Limb (tissue), 2 donors: ENCODE results near the gene NTPCR.
"Not testable (repeated sequence)": the region's sequence is repeated elsewhere in the genome, so short reads cannot be mapped to it uniquely, and the experiment has no call there.

ENCODE experiments used
- DNase-seq, 2 donors: peaks; one replicate each; pipeline ENCODE4 v3.0.0-alpha.2; 2016; ENCODE audit errors: extremely low spot score in 2 of 2

NTPCR gene, protein sequence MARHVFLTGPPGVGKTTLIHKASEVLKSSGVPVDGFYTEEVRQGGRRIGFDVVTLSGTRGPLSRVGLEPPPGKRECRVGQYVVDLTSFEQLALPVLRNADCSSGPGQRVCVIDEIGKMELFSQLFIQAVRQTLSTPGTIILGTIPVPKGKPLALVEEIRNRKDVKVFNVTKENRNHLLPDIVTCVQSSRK

DNA sequence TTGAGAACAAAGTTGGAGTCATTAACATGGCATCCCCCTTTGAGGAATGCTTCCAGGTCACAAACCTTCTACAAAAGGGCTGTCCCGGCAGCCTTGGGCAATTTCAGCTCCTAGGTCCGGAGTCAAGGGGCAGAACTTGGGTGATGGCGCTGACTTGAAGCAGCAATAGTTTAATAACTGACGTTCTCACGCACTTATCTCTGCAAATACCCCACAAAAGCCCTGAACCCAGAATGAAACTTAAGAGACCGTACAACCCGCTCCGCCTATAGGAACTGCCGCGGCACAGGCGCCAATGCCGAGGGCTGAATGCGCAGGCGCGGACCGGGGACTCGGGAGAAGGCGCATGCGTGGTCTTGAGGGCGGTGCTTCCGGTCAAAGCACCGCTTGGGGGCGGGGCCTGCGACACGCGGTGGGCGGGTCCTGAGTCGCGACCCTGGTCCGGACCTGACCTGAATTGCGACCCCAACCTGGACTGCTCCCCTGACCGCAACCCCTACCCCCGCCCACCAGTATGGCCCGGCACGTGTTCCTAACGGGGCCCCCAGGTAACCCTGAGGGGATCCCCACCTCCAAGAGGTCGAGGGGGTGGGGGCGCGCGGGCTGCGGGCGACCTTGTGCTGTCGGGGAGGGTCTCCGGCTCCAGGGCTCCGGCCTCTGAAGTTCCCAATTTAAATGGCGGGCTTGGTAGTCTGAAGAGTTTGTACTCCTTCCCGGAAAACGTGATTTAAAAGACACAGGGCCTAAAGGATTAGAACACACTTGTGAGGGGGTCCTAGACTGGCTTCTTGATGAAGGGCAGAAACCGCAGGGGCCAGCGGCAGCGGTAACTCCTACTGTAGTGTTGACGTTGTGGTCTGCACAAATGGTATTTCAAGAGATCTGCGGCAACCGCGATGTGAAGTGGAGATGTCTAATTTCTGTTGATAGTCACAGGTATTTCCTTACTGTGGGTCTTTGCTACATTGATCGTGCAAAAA lies at the start of gene NTPCR:
NTPCR (plus strand) TSS at position 415 of the 980 bp plus-strand sequence; CDS start at position 515, 100 bp downstream.
- peak; percentile 96 to 98 for DNase-seq

DNA sequence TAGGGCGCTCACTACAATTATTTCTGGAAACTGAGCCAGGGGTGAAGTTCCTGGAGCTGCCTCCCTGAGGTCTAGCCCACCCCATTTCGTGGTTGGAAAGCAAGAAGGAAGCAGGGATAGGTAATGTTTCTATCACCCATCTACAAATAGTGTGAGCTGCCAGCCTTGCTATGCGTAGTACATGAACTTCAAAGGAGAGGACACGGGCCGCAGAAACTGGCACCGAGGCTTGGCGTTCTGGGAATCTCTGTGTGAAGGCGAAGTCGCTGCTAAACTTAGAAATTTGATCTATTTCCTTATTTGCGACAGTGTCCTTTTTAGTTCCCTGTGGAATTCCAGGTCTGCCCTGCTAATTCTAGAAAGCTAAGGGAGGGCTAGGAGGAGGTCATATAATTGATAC lies 49.6 kb upstream of the NTPCR start:
- DNase-seq, result no peak

DNA sequence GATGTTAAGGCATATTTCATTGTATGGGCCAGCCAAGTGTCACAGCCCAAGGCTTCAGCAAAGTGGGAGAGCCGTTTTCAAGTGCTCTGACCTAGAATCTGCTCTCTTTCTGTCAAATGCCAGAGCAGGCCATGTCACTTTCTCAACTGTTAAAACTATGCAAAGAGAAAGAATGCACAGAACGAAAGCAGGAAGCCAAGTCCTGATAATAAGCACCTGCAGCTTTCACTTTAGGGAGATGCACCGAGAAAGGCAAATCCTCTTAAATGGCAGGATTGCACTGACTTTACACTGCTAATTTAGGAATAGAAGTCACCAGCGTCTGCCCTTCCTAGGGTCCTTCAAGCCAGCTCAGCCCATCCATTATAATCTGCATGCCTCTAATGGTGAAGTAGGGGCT lies 49.2 kb upstream of the NTPCR start:
- DNase-seq, result no peak

DNA sequence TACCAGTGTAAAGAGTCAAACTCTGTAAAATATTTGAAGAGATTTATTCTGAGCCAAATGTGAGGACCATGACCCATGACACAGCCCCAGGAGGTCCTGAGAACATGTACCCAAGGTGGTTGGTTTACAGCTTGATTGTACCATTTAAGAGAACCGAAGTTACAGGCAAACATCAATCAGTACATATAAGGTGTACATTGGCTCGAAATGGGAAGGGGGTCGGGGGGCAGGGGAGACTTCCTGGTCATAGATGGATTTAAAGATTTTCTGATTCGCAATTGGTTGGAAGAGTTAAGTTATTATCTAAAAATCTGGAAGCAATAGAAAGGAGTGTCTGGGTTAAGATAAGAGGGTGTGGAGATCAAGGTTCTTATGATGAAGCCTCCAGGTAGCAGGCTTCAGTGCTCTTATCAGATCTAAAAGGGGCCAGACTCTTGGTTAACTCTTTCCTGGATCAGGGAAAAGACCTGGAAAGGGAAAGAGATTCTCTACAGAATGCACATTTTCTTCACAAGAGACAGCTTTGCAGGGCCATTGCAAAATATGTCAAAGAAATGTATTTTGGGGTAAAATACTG lies 47.5 kb upstream of the NTPCR start:
- DNase-seq, result no peak

DNA sequence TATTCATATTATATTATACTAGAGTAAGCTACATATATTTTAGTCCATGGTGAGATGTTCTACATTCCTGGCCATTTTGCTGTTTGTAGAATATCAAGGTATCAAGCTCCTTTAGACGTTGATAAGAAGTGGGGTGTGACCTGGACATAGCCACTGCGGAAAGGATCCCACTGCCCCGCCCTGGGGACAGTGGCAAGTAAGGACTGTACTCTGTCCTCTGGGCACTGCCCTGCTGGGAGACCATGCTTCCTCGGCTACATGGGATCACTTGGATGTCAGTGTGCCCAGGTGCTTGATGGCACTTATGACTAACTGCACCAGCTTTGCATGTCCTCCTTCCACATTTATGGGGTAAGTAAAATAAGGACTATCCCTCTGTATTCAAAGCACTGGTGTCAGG lies 46.3 kb upstream of the NTPCR start:
- DNase-seq, result no peak

DNA sequence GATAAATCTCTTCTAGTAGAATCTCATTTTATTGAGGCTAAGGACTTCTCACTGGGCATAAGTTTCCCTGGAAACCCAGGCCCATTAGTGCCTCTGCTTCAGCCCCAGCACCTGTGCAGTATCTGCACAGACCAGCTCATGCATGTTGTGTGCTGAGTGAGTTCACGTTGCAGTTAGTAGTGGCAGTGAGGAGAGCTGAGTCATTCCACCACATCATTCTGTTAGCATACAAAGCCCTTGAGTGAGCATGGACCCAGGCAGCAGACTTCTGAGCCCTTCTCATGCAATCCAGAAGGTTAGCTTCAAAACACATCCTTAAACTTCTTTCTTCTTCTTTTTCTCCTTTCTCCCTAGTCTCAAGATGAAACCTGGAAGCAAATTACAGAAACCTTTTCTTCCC lies 45.8 kb upstream of the NTPCR start:
- no peak for DNase-seq

DNA sequence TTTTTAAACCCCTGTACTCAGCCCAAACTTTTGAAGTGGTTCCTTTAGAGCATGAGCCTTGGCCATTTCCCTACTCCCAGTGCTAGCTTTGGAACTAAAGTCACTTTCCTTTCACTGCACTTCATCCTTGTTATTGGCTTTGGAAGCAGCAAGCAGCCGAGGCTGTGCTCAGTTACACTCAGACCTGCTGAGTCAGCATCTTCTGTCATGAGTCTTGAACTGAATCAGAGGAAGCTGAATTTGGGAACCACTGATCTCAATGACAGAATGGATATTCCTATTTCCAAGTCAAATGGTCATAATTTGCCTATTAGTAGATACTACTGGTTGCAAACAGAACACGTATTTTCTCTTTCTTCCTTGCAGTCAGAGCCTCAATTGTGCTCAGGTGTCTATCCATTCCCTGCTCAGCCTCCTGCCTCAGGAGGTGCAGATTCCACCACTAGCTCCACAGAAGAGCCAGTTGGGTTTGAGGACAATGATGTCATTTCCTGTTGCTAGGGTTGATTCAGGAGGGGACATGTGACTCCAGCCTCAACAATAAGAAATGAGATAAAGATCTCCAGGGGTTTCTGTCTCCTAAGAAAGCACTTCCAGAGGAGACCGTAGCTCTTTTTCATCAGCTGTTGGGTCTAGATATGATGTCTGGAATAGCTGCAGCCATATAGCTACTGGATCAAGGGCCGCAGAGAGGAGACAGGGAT lies 44.9 kb upstream of the NTPCR start:
- DNase-seq, result no peak

DNA sequence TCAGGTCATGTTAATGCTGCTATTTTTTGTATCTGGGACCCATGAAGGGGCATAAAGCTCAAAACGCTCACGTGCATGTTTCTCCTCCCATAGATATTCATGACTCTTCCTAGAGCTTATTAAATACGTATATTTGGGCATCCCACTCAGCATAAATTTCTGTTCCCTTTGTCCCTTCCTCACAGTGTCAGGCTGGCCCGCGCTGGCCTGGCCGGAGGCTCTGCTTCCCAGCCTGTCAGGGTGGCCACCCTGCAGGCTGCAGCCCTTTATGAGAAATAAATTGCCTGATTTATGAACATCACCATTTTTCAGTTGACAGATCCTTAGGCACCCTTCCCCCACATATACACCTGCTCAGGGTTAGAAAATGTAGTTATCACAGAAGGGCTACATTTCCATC lies 44.0 kb upstream of the NTPCR start:
- no peak for DNase-seq

DNA sequence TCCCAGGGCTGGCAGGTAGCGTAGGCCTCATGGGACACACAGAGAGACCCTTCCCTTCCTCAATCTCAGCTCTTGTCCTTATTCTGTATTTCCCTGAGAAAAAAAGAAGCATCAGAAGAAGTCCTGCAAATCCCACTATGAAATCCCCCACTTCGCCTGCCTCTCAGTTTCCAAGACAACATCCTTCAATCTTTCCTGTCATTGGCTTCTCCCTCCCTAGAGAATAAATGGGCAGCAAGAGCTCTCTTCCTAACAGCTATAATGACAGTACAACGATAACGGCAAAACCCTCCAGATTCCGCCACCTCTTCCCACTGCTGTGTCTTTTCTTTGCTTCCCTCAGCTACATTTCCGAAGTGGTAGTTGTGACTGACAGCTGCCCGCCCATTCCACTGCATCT lies 41.6 kb upstream of the NTPCR start:
- DNase-seq, result no peak

DNA sequence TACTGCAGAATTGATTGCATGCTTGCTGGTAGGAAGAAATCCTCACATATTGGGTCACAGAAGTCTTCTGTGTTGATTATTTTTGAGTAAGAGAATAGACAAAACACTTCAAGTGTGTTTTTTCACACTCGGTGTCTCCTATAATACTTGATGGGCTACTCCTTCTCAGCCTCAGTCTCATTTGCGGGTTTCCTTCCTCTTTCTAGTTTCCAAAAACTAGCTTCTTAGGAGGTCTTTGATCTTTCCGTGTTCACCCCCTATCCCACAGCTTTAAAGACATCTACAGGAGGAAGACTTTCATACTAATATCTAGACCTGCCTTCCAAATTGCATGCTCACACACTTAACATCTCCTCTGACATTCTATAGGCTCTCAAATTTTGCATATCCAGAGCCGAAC lies 40.7 kb upstream of the NTPCR start:
- no peak for DNase-seq

DNA sequence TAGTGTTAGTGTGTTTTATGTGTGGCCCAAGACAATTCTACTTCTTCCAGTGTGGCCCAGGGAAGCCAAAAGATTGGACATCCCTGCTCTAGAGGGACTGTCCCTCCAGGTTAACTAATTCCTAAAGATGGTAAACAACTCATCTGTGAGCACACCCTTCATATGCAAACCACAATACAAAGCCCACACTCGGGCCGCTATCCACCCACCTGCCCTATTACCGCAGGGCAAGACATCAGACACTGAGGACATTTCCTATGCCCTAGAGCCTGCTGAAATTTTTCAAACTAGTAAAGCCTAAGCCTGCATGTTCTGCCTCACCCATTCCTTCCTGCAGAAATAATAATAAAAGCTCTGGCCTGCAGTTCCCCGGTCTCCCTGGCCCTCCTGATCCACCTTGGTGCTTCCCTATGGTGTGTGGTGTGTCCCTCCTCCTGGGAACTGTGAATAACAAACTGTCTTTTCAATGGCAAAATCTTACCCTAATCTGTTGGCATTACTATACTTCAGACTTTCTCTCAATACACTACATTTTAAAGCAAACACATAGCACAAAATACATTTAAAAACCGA lies 39.3 kb upstream of the NTPCR start:
- no peak for DNase-seq

DNA sequence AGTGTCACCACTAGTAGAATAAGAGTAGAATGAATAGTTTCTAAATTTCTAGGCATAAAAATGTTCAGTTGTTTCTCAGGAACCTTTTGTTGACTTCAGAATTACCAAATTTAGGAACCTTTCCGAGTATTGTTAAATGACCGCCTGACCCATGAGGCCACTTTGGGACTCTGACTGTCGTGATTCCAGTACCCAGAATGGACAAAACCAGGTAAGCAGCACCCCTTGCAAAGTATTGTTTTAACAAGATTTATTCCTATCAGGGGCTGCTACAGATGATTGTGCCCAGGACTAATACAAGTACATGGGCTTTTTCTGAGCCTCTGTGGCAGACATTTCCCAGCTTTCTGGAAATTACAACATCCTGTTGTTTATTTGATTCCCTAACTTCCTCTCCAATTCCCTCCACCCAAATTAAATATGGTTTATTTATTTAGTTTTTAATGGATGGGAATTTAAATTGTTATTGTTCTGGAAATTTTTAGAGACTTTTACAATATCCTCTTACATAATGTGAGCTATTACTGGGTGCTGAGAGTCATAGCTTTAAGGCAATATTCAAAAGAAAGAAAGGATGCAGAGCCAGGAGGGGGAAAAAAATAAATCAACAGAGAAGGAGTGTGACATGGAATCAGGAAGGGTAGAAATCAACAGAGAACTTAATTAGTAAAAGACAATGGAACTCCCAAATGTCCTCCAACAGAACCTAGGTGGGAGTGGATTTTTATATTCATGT lies 37.4 kb upstream of the NTPCR start:
- DNase-seq, result no peak

DNA sequence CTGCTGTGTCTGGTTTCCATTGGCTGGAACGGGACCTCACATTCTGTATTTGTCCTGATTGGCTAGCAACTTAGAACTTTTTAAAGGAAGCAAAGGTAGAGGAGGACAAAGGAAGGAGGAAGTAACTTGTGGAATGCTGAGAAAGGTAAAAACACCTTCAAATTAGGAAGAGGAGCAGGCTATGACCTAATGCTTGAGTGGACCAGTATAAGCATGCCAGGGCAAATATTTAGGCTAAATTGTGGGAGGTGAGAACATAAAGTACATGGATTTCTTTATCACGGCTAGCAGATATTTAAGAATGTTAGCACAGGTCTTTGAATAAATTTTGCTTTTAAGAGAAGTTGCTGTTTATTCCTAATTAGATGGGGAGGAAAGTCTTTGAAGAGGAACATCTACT lies 36.1 kb upstream of the NTPCR start:
- not testable (repeated sequence) for DNase-seq

DNA sequence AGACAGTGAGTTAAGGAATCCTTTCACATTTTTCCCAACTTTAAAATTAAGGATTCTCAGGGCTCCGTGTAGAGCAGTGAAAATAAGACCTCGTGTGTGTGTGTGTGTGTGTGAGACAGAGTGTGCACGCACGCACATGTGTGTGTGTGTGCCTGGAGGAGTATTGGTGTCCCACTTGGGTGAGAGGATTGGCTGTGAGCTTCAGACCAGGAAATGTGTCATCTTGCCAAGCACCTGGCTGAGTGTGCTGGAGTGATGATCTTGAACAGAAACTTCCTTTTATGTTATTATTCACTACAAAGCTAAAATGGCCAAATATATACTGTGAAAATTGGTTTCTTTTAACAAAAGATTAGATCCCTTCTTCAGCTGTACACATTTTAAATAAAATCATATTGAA lies 35.2 kb upstream of the NTPCR start:
- DNase-seq, result no peak

DNA sequence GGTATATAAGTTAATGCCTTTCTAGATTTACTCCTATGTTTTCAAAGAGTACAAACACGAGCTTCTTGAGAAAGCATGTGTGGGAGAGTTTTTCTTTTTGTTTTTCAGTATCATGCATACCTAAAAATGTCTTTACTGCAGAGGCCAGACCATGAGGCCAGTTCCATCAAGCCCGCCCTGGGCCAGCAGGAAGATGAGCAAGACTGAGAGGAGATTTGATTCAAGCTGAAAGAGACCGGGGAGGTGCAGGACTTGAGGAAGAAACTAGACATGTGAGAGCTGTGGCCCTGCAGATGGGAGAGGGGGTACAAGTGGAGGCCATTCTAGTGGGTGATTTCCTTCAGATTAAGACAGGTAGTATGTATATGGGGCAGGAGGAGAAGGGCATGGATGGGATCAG lies 33.4 kb upstream of the NTPCR start:
- no peak for DNase-seq

DNA sequence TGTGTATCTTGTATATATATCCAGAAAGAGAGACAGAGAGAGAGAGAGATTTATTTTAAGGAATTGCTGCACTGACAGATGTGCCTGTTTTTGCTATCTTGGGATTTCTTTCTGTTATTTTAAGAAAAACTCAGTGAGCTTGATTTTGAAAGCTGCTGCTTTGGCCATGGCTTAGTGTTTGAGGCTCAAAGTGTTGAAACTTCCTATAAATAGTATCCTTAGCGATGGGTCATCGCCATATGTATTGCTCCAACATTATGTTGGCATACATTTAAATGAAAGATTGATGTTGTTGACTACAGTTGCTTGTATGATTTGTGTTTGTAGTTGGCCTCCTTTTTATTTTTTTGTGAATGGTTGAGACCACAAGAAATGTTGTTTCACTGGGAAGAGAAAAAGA lies 29.0 kb upstream of the NTPCR start:
- no peak for DNase-seq

DNA sequence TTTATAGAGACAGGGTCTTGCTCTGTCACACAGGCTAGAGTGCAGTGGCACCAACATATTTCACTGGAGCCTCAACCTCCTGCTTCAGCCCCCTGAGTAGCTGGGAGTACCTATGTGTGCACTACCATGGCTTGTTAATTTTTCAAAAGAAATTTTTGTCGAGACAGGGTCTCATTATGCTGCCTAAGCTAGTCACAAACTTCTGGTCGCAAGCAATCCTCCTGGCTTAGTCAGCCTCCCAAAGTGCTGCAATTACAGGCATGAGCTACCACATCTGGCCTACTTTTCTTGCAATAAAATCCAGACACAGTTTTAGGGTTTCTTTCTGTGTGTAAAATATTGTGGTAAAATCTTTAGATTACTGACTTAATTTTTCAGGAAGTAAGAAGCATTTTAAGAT lies 27.9 kb upstream of the NTPCR start:
- no peak for DNase-seq

DNA sequence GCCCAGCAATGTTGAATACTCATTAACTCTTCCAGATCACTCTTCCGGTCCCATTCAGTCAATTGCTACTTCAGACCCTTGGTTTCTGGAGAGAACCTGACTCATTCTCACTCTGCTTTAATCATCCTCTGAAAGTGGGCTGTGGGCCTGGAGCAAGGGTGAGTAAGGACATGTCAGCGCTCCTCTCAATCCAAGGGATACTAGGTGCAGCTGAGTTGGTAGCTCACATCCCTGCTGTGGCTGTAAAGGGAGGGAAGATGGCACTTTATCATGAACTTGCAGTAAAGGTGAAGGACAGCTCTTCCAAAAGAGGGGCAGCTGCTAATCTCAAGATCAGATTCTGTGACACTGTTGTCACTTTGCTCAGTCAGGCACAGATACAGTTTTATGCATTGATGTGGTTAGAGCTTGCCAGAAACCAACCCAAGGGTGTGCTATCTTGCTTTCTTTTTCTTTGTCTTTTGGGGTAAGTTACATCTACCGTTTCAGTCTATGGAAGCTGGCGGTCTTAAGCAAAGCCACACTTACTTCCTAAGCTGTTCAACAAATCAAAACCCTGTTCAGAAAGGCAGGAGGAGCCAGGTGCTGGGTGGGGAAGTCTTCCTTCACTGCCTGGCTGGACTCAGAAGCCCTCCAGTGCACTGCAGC lies 26.5 kb upstream of the NTPCR start:
- no peak for DNase-seq

DNA sequence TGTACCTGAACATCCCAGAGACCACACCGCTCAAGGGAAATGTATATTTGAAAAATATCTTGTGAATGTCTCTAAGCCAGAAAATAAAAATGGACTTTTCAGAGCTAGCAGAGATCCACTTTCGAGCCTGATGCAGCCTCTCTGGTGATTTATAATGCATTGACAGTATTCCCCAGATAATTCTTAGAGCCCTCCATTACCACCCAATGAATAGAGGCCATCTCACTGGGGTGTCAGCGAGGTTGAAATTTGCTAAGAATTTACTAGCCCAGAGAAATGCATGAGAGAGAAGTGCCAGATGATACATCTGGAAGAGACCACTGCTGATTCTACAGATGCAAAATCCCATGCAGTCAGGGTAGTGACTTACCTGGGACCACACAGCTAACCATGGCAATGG lies 25.5 kb upstream of the NTPCR start:
- no peak for DNase-seq

DNA sequence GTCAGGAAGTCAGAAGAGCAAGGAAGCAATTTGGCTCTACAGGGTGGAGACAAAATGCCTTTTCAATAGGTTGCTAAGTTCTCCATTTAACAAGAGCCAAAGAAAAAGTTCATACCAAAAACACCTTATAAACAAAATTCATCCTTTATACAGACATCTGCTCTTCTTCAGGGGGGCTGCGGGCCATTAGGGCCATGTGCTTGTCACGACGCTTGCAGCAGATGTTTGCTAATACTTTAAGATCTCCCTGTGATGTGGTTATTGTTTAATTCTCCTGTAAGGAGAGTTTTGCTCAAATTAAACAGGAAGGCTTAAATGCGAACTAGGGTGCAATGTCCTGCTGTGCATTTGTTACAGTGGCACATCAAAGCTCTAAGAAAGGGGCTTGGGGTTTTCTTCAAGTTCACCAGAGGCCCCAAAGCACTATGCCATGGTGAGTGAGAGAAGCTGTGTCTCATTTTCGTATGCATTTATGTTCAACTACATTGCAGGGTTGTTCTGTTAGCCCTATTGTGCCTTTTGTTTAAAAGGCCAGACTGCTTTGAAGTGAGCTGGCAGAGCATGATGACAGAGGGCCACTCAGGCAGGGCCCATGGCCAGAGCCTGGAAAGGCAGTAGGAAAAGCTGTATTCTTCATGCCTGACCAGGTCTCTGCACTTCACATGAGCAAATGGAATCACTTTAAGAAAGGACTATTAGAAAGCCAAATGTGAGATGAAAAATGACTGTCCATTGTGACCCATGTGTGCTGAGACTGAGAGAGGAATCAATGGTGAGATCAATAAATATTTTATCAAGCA lies 24.8 kb upstream of the NTPCR start:
- no peak for DNase-seq
